IMR-90 (cell line): ENCODE measurements around the gene ABT1. TPM values are rescaled to one million over a fixed set of nuclear protein-coding genes. Genes with fewer than 3 reads are reported as not detected.

Experiments
- ATAC-seq: fragments of 200-7000 bp; cut with Tn5 transposase; 2 replicates; pipeline ENCODE4 v1.9.1; 2020; ENCODE audit warnings: low read depth, mild to moderate bottlenecking, moderate library complexity
- BruUV-seq: library from RNA; stranded (reverse); fragments of 400-500 nt; replicated peaks from 2 replicates; lab custom pipeline; 2021; lab: Mats Ljungman, UMichigan
- CTCF ChIA-PET: fragments of 300-600 bp; formaldehyde crosslinking; extraction: SDS; loops from one replicate; lab custom pipeline; 2021; ENCODE audit warnings: antibody characterized with exemption; lab: Yijun Ruan, JAX
- POLR2A ChIA-PET: fragments of 300-600 bp; sonication (Branson Sonifier 250); formaldehyde crosslinking; loops from one replicate; lab custom pipeline; 2022; ENCODE audit warnings: antibody characterized with exemption; ENCODE audit not compliant: unreplicated experiment; lab: Charles Lee
- DNase-seq: peaks from one replicate; pipeline ENCODE4 v3.0.0; 2013
- H2AFZ ChIP-seq: replicated peaks from 2 replicates; pipeline ENCODE3; 2013; ENCODE audit warnings: low read length, mild to moderate bottlenecking; ENCODE audit not compliant: poor library complexity
- H2AK5ac ChIP-seq: 2 replicates; pipeline ENCODE4 v1.6.1; 2013; ENCODE audit warnings: low read depth, low read length, inconsistent platforms
- H2AK9ac ChIP-seq: replicated peaks from 2 replicates; pipeline ENCODE3; 2013; ENCODE audit warnings: mild to moderate bottlenecking, low read depth, low read length, moderate library complexity; ENCODE audit not compliant: poor library complexity
- H2BK120ac ChIP-seq: 2 replicates; pipeline ENCODE4 v1.6.1; 2013; ENCODE audit warnings: low read depth, low read length, inconsistent platforms
- H2BK15ac ChIP-seq: 3 replicates; pipeline ENCODE4 v1.6.1; 2013; ENCODE audit warnings: low read depth, low read length, inconsistent platforms
- H2BK20ac ChIP-seq: 2 replicates; pipeline ENCODE4 v1.6.1; 2013; ENCODE audit warnings: low read depth, mild to moderate bottlenecking, inconsistent platforms, low read length, moderate library complexity
- H2BK5ac ChIP-seq: 2 replicates; pipeline ENCODE4 v1.6.1; 2013; ENCODE audit warnings: mild to moderate bottlenecking, low read depth, low read length, inconsistent platforms; ENCODE audit not compliant: poor library complexity, severe bottlenecking
- H3K14ac ChIP-seq: replicated peaks from 2 replicates; pipeline ENCODE4 v1.6.1; 2013; ENCODE audit warnings: low read depth, low read length, inconsistent platforms
- H3K18ac ChIP-seq: 2 replicates; pipeline ENCODE4 v1.6.1; 2013; ENCODE audit warnings: low read depth, low read length, control low read depth
- H3K23ac ChIP-seq: 2 replicates; pipeline ENCODE4 v1.6.1; 2013; ENCODE audit warnings: low read depth, low read length, inconsistent platforms
- H3K27ac ChIP-seq: 2 replicates; pipeline ENCODE4 v1.5.1; 2013; ENCODE audit warnings: mild to moderate bottlenecking, control low read depth, low read length; ENCODE audit not compliant: insufficient read depth
- H3K27me3 ChIP-seq: 2 replicates; pipeline ENCODE4 v1.6.1; 2013; ENCODE audit warnings: low read length; ENCODE audit not compliant: control insufficient read depth, insufficient read depth
- H3K36me3 ChIP-seq: 2 replicates; pipeline ENCODE4 v1.6.1; 2013; ENCODE audit warnings: low read length, mixed read lengths; ENCODE audit not compliant: control insufficient read depth, insufficient read depth
- H3K4ac ChIP-seq: 2 replicates; pipeline ENCODE4 v1.6.1; 2013; ENCODE audit warnings: low read depth, low read length, inconsistent platforms
- H3K4me1 ChIP-seq: 2 replicates; pipeline ENCODE4 v1.6.1; 2013; ENCODE audit warnings: low read length, mixed read lengths; ENCODE audit not compliant: control insufficient read depth, insufficient read depth
- H3K4me2 ChIP-seq: 2 replicates; pipeline ENCODE4 v1.6.1; 2013; ENCODE audit warnings: low read depth, mild to moderate bottlenecking, control low read depth, low read length, moderate library complexity
- H3K4me3 ChIP-seq: 2 replicates; pipeline ENCODE4 v1.5.1; 2013; ENCODE audit warnings: low read depth, mild to moderate bottlenecking, control low read depth, low read length, moderate library complexity; ENCODE audit not compliant: insufficient read depth
- H3K56ac ChIP-seq: 2 replicates; pipeline ENCODE4 v1.6.1; 2013; ENCODE audit warnings: low read length, inconsistent platforms; ENCODE audit not compliant: insufficient read depth; ENCODE audit errors: extremely low read depth
- H3K79me1 ChIP-seq, 2 experiments: 2 replicates each; pipeline ENCODE4 v1.6.1; 2013; ENCODE audit warnings: low read length in 2 of 2, inconsistent platforms in 1 of 2, low read depth in 1 of 2
- H3K9ac ChIP-seq: 2 replicates; pipeline ENCODE4 v1.6.1; 2013; ENCODE audit warnings: low read depth, low read length, control low read depth
- H3K9me1 ChIP-seq: 2 replicates; pipeline ENCODE4 v1.6.1; 2013; ENCODE audit warnings: low read length, inconsistent platforms; ENCODE audit not compliant: insufficient read depth
- H3K9me3 ChIP-seq: 2 replicates; pipeline ENCODE4 v1.6.1; 2013; ENCODE audit warnings: low read length; ENCODE audit not compliant: control insufficient read depth, insufficient read depth
- H4K20me1 ChIP-seq: 2 replicates; pipeline ENCODE4 v1.6.1; 2013; ENCODE audit warnings: low read length, inconsistent platforms; ENCODE audit not compliant: insufficient read depth
- H4K5ac ChIP-seq: 2 replicates; pipeline ENCODE4 v1.6.1; 2013; ENCODE audit warnings: mild to moderate bottlenecking, low read depth, low read length, control low read depth
- H4K8ac ChIP-seq, 2 experiments: 2 replicates each; pipeline ENCODE4 v1.6.1; 2013; ENCODE audit warnings: low read depth in 2 of 2, low read length in 2 of 2, control low read depth in 1 of 2, inconsistent platforms in 1 of 2
- H4K91ac ChIP-seq: 2 replicates; pipeline ENCODE4 v1.6.1; 2013; ENCODE audit warnings: low read depth, low read length, inconsistent platforms; ENCODE audit not compliant: insufficient read depth
- BHLHE40 ChIP-seq: fragments of 150-350 bp; IDR thresholded peaks from 2 replicates; pipeline ENCODE4 v1.6.1; 2016; ENCODE audit warnings: mild to moderate bottlenecking, low read depth, low read length
- FOS ChIP-seq: fragments of 150-350 bp; IDR thresholded peaks from 2 replicates; pipeline ENCODE4 v1.6.1; 2016; ENCODE audit warnings: low read depth, low read length
- MAFK ChIP-seq: IDR thresholded peaks from 2 replicates; pipeline ENCODE4 v1.6.1; 2012; ENCODE audit warnings: low read depth, low read length, improper control_type of control experiment
- MAZ ChIP-seq: IDR thresholded peaks from 2 replicates; pipeline ENCODE4 v1.6.1; 2012; ENCODE audit warnings: low read depth, mild to moderate bottlenecking, low read length, improper control_type of control experiment, moderate library complexity, borderline replicate concordance
- MXI1 ChIP-seq: IDR thresholded peaks from 2 replicates; pipeline ENCODE4 v1.6.1; 2012; ENCODE audit warnings: low read depth, mild to moderate bottlenecking, low read length, moderate library complexity, borderline replicate concordance
- NFE2L2 ChIP-seq: fragments of 150-350 bp; IDR thresholded peaks from 2 replicates; pipeline ENCODE4 v1.6.1; 2016; ENCODE audit warnings: low read depth, mild to moderate bottlenecking, low read length
- POLR2A ChIP-seq: IDR thresholded peaks from 2 replicates; pipeline ENCODE4 v1.6.1; 2012; ENCODE audit warnings: mild to moderate bottlenecking, low read depth, low read length
- RCOR1 ChIP-seq: IDR thresholded peaks from 2 replicates; pipeline ENCODE4 v1.6.1; 2012; ENCODE audit warnings: mild to moderate bottlenecking, low read length, improper control_type of control experiment; ENCODE audit not compliant: insufficient replicate concordance
- SMC3 ChIP-seq: fragments of 150-350 bp; IDR thresholded peaks from 2 replicates; pipeline ENCODE4 v1.6.1; 2016; ENCODE audit warnings: low read depth, mild to moderate bottlenecking, antibody characterized with exemption, low read length, moderate library complexity
- WGBS, 2 experiments: methylation state at CpG; one replicate each; pipeline versions ENCODE4 v1.1.5 to v1.1.7; 2013; ENCODE audit warnings: missing lambda C conversion rate in 2 of 2; ENCODE audit not compliant: insufficient read length in 1 of 2; ENCODE audit errors: extremely low coverage in 2 of 2; 5-methylcytosine and 5-hydroxymethylcytosine counted together
- dilution Hi-C: fragments of 300-500 bp; cut with HindIII; formaldehyde crosslinking; loops from one replicate; pipeline ENCODE4 v1.14.3; 2018; ENCODE audit warnings: low sequenced_read_pairs; ENCODE audit not compliant: unreplicated experiment
- in situ Hi-C: fragments of 300-500 bp; cut with MboI; formaldehyde crosslinking; loops from 3 replicates; pipeline ENCODE4 v1.14.3; 2019; ENCODE audit warnings: low sequenced_read_pairs, inconsistent platforms, mixed read lengths
- intact Hi-C: fragments of 100-400 bp; cut with micrococcal nuclease; formaldehyde crosslinking; loops from 2 replicates; pipeline ENCODE4 v1.10.0; 2022
- polyA plus RNA-seq, 3 experiments: library from polyadenylated mRNA; depleted of rRNA; stranded (reverse); fragments of >200 nt; gene quantifications; 2 replicates each; pipeline ENCODE4 v1.2.3, GENCODE V29; 2012; ENCODE audit warnings: low replicate concordance in 1 of 3
- total RNA-seq: library from RNA; depleted of rRNA; stranded (reverse); fragments of >200 nt; gene quantifications from 2 replicates; pipeline ENCODE4 v1.2.3, GENCODE V29; 2012
- TF ChIP-seq, protein P1 (sequence below): fragments of 150-350 bp; IDR thresholded peaks from 2 replicates; pipeline ENCODE4 v1.6.1; 2016; ENCODE audit warnings: low read depth, mild to moderate bottlenecking, low read length, moderate library complexity, borderline replicate concordance
- TF ChIP-seq, protein P2 (sequence below): conservative IDR thresholded peaks from 2 replicates; pipeline ENCODE4 v1.5.1; 2012; ENCODE audit warnings: mild to moderate bottlenecking, low read depth, low read length, improper control_type of control experiment

The ABT1 gene
- total and polyA plus RNA-seq, 2 of the 4 experiments (the other 2 are of a cell fraction) = 15.2 to 15.4 TPM

- Histone ChIP-seq H3K4me3 (no peak overlapping the region), H4K20me1 (no peaks in the 10 kb centered on the region), H3K18ac (no peak overlapping the region), H3K23ac (no peak overlapping the region), H2BK20ac (no peak overlapping the region), H3K14ac (no peak overlapping the region), H4K8ac (no peak overlapping the region), H4K5ac (no peak overlapping the region), H3K9me1 (no peaks in the 10 kb centered on the region), H3K4me2 (no peak overlapping the region), H4K91ac (no peak overlapping the region), H2BK120ac (no peak overlapping the region), H3K9me3 (no peaks in the 10 kb centered on the region), H3K9ac (no peak overlapping the region), H3K4ac (no peak overlapping the region), H3K27me3 (no peaks in the 10 kb centered on the region), H2AK9ac (no peak overlapping the region), H2AK5ac (no peak overlapping the region), H2BK15ac (no peak overlapping the region), H3K56ac (no peak overlapping the region), H3K79me1 (no peaks in the 10 kb centered on the region), H3K27ac (no peak overlapping the region), H3K36me3 (peaks cover 4% of the 10 kb centered on the region), H3K4me1 (no peaks in the 10 kb centered on the region), H2AFZ (no peak overlapping the region), H2BK5ac (no peak overlapping the region)
- in situ Hi-C loops (no loop called here), intact Hi-C loops (no loop called here), dilution Hi-C loops (no loop called here)
- TF ChIP-seq FOS (no peak), RCOR1 (no peak), MXI1 (no peak), MAFK (no peak), SMC3 (no peak), BHLHE40 (no peak), NFE2L2 (no peak), POLR2A (no peak), MAZ (no peak)
- TF ChIP-seq, protein P1, sequence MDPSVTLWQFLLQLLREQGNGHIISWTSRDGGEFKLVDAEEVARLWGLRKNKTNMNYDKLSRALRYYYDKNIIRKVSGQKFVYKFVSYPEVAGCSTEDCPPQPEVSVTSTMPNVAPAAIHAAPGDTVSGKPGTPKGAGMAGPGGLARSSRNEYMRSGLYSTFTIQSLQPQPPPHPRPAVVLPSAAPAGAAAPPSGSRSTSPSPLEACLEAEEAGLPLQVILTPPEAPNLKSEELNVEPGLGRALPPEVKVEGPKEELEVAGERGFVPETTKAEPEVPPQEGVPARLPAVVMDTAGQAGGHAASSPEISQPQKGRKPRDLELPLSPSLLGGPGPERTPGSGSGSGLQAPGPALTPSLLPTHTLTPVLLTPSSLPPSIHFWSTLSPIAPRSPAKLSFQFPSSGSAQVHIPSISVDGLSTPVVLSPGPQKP = no peak
- TF ChIP-seq, protein P2, sequence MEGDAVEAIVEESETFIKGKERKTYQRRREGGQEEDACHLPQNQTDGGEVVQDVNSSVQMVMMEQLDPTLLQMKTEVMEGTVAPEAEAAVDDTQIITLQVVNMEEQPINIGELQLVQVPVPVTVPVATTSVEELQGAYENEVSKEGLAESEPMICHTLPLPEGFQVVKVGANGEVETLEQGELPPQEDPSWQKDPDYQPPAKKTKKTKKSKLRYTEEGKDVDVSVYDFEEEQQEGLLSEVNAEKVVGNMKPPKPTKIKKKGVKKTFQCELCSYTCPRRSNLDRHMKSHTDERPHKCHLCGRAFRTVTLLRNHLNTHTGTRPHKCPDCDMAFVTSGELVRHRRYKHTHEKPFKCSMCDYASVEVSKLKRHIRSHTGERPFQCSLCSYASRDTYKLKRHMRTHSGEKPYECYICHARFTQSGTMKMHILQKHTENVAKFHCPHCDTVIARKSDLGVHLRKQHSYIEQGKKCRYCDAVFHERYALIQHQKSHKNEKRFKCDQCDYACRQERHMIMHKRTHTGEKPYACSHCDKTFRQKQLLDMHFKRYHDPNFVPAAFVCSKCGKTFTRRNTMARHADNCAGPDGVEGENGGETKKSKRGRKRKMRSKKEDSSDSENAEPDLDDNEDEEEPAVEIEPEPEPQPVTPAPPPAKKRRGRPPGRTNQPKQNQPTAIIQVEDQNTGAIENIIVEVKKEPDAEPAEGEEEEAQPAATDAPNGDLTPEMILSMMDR = no peak
- WGBS, 2 experiments = no CpG with 5 or more reads among the region's 3 CpGs
- ChIA-PET POLR2A (no interaction called here), CTCF (no interaction called here)
- BruUV-seq = no TSS peak
- ATAC-seq = no peak
- no peak for DNase-seq
These were observed 7.3 kb downstream of the ABT1 start for GRCh38 chr6:26604026-26604425.
